Stimulated activated CD8-positive, alpha-beta memory T cell treated with anti-CD3 and anti-CD28 coated beads, Interleukin-4, amount 100 ng/mL, for 1 hour (primary cell): ENCODE results near the gene CPEB3.
"Not testable (repeated sequence)": the region's sequence is repeated elsewhere in the genome, so short reads cannot be mapped to it uniquely, and the experiment has no call there.

ENCODE experiments used
- DNase-seq, 2 donors: peaks; one replicate each; pipeline ENCODE4 v3.0.0-alpha.2; 2020; ENCODE audit warnings: low read depth in 2 of 2, low spot score in 1 of 2

CPEB3 gene

DNA sequence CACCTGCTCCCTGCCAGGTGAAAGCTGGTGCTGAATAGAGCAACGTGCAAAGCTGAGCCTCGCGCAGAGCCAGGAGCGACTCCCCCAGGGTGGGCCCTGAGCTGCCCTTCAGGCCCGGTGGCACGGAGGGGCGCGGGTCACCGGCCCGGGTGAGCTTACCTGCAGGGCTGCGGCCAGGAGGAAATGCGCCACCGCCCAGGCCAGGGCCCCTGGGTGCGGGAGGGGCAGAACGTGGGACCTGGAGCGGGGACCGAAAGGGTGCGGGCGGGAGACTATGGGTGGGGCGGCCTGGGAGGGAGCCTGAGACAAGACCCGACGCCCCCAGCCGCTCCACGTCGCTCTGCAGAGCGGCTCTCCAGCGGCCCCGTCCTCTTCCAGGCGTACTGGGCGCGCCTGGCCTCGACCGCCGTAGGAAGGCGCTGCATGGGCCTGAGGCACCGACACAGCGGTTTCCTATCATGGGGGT is 245.2 kb downstream of the CPEB3 start:
- no peak for DNase-seq

DNA sequence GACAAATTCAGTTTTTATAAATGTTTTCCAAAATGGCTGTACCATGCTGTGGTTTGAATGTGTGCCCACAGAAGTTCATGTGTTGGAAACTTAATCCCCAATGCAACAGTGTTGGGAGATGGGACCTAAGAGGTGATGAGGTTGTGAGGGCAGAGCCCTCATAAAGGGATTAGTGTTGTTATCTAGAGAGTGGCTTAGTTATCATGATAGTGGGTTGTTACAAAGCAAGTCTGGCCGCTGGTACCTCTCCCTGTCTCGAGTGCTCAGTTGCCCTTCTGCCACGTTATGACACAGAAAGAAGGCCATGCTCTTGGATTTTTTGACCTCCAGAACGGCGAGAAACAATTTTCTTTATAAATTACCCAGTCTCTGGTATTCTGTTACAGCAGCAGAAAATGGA is 248.3 kb downstream of the CPEB3 start:
- no peak for DNase-seq

DNA sequence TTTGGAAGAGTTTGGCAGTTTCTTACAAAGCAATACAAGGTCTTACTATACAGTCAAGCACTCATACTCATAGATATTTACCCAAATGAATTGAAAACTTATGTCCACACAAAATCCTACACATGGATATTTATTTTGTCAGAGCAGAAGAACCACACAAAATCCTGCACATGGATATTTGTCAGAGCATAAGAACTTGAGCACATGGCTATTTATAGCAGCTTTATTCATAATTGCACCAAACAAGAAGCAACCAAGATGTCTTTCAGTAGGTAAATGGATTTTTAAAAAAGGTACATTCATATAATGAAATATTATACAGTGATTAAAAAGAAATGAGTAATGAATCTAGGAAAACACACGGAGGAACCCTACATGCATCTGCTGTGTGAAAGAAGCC is 251.9 kb downstream of the CPEB3 start:
- DNase-seq = no peak

DNA sequence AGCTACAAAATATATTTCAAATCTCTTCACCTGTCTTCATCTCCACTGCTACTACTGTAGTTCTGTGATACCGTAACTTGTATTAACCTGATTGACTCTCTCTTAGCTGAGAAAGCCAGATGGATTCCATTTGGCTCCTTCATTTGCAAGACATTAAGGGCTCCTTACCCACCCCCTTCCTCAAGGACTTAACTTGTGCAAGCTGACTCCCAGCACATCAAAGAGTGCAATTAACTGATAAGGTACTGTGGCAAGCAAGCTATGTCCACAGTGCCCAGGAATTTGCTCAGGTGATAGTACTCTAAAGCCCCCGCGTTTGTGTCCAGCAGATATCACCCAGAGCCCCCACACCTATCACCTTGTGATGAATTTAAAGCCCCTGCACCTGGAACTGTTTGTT is 257.8 kb downstream of the CPEB3 start:
- DNase-seq = not testable (repeated sequence)

DNA sequence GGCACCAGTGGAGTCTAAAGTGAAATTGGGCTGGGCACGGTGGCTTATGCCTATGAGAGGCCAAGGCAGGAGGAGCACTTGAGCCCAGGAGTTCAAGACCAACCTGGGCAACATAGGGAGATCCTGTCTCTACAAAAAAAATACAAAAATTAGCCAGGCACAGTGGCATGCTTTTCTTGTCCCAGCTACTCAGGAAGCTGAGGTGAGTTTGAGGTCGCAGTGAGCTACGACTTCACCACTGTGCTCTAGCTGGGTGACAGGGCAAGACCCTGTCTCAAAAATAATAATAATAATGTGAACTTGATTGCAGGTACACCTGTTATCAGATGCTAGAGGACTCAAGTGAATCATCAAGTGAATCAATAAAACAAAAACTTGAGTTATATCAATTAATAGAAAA is 259.3 kb downstream of the CPEB3 start:
- DNase-seq = no peak

DNA sequence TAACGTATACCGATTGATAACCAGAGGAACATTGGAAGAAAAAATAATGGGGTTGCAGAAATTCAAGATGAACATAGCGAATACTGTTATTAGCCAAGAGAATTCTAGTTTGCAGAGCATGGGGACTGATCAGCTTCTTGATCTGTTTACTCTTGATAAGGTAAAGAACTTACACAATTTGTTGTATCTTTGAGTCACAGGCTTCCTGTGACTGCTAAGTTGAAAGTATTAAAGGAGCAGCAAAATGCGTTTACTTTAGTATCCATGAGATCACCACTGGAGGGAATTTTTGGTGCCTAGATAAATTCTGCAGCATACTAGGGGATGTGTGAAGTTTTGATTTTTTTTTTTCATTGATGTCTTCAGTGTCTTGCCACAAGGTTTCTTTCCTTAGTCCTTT is 263.7 kb downstream of the CPEB3 start:
- no peak for DNase-seq

DNA sequence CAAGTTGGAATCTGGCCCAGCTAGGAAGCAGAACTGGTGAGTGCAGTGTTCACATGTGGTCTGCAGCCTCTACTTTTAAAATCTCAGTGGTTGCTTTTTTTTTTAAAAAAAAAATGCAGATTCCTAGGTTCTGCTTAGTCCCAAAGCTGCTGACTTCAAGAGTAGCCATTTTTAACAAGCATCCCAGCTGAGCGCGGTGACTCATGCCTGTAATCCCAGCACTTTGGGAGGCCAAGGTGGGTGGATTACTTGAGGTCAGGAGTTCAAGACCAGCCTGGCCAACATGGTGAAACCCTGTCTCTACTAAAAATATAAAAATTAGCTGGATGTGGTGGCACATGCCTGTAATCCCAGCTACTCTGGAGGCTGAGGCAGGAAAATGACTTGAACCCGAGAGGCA is 265.5 kb downstream of the CPEB3 start:
- DNase-seq = not testable (repeated sequence)

DNA sequence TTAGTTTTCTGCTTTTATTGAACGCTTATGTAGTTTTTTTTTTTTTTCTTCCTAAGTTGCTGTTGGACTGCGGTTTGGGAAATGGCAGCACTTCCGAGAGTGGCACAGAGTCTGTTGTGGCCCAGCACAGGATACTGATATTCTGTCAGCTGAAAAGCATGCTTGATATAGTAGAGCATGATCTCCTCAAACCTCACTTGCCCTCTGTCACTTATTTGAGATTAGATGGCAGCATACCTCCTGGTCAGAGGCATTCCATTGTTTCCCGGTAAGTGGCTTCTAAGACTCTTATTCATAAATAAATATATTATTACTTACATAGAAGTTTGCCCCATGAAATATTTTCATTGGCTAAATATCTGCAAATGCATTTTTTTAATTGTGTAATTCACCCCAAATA is 266.2 kb downstream of the CPEB3 start:
- no peak for DNase-seq

DNA sequence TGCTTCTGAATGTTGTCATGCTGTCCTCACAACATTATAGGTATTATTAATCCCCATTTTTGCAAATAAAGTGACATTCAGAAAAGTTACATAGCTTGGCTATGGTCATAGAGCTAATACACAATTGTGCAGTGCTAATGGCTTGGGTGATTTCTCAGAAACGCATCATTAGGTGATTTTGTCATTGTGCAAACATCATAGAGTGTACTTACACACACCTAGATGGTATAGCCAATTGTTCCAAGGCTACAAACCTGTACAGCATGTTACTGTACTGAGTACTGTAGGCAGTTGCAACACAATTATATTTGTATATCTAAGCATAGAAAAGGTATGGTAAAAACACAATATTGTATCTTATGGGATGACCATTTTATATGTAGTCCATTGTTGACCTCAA is 276.3 kb downstream of the CPEB3 start:
- DNase-seq = no peak

DNA sequence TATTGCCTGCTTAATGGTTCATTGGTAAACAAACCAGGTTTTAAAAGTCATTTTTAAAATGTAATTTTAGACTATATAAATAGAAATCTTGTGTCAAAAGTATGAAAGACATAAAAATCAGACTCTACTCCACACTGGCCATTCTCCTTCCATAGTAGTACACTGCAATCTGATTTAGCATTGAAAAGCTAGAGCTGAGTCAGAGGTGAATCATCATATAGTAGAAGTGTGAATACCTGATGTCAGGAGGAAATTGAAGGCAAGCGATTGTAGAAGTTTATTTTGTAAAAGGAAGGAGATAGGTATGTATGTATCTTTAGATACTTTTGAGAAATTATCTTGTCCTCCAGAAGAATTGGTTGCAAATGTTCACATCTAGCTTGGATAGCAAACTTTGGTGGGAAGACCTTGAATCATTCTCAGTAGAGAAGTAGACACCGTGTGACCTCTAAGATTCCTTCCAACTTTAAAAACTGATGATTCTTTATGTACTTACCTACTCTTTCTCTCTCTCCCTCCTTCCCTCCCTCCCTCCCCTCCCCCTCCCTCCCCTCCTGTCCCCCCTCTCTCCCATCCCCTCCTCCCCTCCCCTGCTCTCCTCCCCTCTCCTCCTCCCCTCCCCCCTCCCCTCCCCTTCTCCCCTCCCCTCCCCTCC is 279.2 kb downstream of the CPEB3 start:
- DNase-seq = no peak

DNA sequence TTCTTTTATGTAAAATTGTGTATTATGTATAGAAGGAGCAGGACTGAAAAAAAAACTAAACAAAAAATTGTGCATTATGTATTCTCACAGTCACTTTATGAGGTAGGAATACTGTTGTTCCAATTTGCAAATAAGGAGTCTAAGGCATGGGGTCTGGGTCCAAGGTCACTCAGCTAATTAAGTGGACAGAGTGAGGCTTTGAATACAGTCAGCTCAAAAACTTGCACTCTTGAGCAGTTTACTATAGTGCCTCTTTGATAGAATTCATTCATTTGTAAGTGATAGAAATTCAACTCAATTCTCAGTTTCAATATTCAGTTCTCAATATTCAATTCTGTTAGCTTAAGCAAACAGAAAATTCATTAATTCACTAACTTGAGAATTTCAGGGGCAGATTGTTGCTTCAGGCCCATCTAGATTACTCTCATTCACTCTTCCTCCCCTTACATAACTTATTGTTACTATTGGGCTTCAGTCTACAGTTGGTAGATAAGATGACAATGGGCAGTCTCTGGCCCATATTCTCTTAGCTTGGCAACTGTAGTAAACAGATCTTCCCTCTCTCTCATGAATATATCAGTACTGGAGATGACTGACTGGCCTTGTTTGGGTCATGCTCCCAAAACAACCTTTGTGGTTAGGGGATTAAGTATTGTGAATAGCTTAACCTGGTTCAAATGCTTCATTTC is 280.7 kb downstream of the CPEB3 start:
- no peak for DNase-seq

DNA sequence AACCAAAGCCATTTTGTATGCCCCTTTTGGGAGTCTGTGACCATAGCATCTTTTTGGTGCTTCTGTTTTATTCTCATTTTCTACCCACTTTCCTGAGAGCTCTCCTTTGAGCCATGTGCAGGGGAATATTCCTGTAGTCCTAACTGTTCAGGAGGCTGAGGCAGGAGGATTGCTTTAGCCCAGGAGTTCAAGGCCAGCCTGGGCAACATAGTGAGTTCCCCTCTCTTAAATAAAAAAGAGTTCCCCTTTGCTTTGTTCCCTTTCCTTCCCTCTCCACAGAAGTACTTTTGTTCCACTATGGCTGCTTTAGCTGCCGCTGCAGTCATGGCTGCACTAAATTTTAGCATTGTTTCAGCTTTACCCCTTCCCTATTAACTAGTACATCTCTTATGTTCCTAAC is 281.4 kb downstream of the CPEB3 start:
- no peak for DNase-seq

DNA sequence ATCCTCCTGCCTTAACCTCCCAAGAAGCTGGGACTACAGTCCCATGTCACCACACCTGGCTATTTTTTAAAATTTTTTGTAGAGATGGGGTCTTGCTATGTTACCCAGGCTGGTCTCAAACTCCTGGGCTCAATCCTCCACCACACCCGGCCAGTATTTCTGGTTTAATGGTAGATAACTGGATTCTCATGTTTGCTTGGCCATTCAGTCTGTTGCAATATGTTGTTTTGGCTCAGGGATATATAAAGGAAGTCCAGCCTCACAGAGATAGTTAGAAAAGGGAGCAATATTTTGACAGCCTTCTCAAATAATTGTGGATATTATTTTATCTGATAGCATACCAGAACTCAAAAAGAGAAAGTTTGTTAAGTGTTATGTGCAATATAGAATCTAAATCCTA is 284.9 kb downstream of the CPEB3 start:
- no peak for DNase-seq

DNA sequence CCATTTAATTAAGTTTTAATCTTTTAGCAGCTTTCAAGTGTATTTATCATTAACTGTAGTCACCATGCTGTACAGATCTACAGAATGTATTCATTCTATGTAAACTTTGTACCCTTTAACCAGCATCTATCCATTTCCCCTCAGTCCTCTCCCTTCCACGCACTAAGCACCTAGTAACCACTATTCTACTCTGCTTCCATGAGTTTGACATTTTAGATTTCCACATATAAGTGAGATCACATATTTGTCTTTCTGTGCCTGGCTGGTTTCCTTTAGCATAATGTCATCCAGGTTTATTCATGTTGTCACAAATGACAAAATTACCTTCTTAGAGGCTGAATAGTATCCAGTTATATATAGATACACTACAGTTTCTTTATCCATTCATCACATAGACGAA is 287.6 kb downstream of the CPEB3 start:
- no peak for DNase-seq

DNA sequence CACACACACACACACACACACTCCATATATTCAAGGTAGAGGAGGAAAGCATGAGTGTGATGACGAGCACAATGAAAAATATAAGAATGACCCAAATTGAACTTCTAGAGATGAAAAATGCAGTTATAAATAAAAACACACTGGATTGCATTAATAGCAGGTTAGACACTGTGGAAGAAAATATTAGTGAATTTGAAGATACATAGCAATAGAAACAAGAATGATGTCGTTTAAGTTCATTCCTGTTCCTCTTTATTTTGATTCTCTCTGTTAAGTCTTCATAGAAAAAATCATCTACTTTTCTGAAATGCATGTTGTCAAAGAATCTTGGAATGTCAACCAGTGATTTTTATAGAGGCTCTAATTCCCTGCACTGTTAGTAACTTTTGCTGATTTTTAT is 288.9 kb downstream of the CPEB3 start:
- no peak for DNase-seq

DNA sequence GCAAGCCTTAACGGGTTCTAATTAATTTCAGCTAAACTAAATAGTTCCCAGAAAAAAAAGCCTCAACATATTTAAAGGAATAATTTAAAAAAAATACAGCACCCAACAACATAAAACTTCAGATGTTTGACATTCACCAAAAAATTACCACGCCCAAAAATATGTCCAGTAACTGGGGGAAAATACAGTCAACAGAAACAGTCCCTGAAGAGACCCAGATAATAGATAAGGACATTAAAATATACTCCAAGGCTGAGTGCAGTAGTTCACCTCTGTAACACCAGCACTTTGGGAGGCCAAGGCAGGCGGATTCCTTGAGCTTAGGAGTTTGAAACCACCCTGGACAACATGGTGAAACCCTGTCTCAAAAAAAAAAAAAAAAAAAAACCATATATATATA is 289.3 kb downstream of the CPEB3 start:
- no peak for DNase-seq
